Measurements from ENCODE around the gene SIKE1. TPM values are rescaled to one million over a fixed set of nuclear protein-coding genes. Genes with fewer than 3 reads are reported as not detected.

Gene SIKE1
- total RNA-seq, 1 experiment from 2014 or later, result 26.7 TPM

DNA sequence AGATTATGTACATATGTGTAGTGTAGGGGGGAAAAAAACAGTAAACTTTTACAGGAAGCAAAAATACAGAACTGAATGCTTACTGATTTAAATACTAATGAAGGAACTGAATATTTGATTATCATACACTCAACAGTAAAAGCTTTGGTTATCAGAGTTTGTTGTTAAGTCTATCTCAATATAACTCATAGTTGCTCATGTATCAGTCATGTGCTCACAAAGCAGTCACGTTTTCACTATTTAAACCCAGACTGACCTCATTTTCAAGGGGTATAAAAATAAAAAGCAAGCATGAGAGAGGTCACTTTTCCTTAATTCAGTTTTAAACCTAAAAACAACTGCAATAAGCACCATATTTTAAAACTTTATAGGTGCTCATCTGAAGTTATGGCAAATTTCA is 57.0 kb downstream of the SIKE1 start:
- no peak overlapping the region for H3K27ac Mint-ChIP-seq (ENCODE audit: unreplicated experiment)
- peaks cover 11% of the 10 kb centered on the region for H3K4me1 Mint-ChIP-seq (ENCODE audit: low read depth, unreplicated experiment)
- BruUV-seq (replicated peaks), result no TSS peak
- H3K27me3 Mint-ChIP-seq (ENCODE audit: unreplicated experiment), result no peaks in the 10 kb centered on the region
- H3K36me3 Mint-ChIP-seq (ENCODE audit: insufficient read depth, unreplicated experiment), result peaks cover 62% of the 10 kb centered on the region
- no peak for TF ChIP-seq CTCF (IDR thresholded peaks at IDR 0.05; ENCODE audit: unreplicated experiment)
- CTCF ChIA-PET, result no interaction called here
- no peaks in the 10 kb centered on the region for H3K9me3 Mint-ChIP-seq (ENCODE audit: low read depth, unreplicated experiment)
- DNase-seq, result no peak
- intact Hi-C loops (cut with micrococcal nuclease; ENCODE audit: unreplicated experiment), result no loop called here
- H3K4me3 Mint-ChIP-seq (ENCODE audit: low read depth, unreplicated experiment), result no peak overlapping the region

DNA sequence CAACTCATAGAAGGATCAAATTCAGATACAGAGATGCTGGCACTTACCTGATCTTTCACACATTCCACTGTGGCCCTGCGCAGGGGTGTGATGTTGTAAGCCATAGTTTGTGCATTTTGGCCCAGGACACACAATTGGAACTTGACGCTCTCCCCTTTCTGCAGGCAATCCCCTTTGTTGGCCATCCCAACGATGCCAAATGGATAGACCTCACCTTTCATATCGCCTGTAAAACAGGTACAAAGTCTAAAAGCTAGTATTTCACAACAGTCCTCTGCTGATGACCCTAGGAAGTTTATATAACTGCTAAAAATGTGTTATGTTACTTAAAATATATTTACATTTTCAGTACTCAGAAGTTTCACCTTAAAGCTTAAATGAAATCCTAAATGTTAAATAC is 60.0 kb downstream of the SIKE1 start:
- CTCF ChIA-PET, result no interaction called here
- H3K4me3 Mint-ChIP-seq (ENCODE audit: low read depth, unreplicated experiment), result no peak overlapping the region
- no peak for TF ChIP-seq CTCF (IDR thresholded peaks at IDR 0.05; ENCODE audit: unreplicated experiment)
- no TSS peak for BruUV-seq (replicated peaks)
- no peaks in the 10 kb centered on the region for H3K9me3 Mint-ChIP-seq (ENCODE audit: low read depth, unreplicated experiment)
- peaks cover 67% of the 10 kb centered on the region for H3K36me3 Mint-ChIP-seq (ENCODE audit: insufficient read depth, unreplicated experiment)
- no peaks in the 10 kb centered on the region for H3K4me1 Mint-ChIP-seq (ENCODE audit: low read depth, unreplicated experiment)
- no peaks in the 10 kb centered on the region for H3K27me3 Mint-ChIP-seq (ENCODE audit: unreplicated experiment)
- intact Hi-C loops (cut with micrococcal nuclease; ENCODE audit: unreplicated experiment), result no loop called here
- H3K27ac Mint-ChIP-seq (ENCODE audit: unreplicated experiment), result no peak overlapping the region
- no peak for DNase-seq

Other genes starting within 250 kb of the SIKE1 start
- 30.7 and 34.7 TPM in 2 replicates for gene BCAS2, start 199.1 kb downstream of the SIKE1 start, total RNA-seq (2022)
- gene DENND2C, start 110.6 kb downstream of the SIKE1 start, total RNA-seq (2022), result 1.2 and 1.3 TPM in 2 replicates
- not detected in 2 replicates for gene AMPD1, start 85.1 kb downstream of the SIKE1 start, total RNA-seq (2022)
- 29.1 and 29.4 TPM in 2 replicates for gene NRAS, start 63.9 kb downstream of the SIKE1 start, total RNA-seq (2022)
- gene CSDE1, start 22.7 kb downstream of the SIKE1 start, total RNA-seq (2022), result 333 and 362 TPM in 2 replicates
- gene SYCP1, start 74.2 kb upstream of the SIKE1 start, total RNA-seq (2022), result not detected in 2 replicates
- gene TSHB, start 249.1 kb upstream of the SIKE1 start, total RNA-seq (2022), result not detected in 2 replicates